Activated CD8-positive, alpha-beta memory T cell treated with anti-CD3 and anti-CD28 coated beads, Interleukin-2, amount 10 ng/mL, durations not matched to agents 7 days and 5 days (primary cell): Measurements from ENCODE around the gene TAS2R1. TPM values are rescaled to one million over a fixed set of nuclear protein-coding genes. Genes with fewer than 3 reads are reported as not detected.

Source experiments
- ATAC-seq: fragments of 150-1000 bp; cut with Tn5 transposase; one replicate; pipeline ENCODE4 v1.10.0; 2021; ENCODE audit warnings: moderate library complexity
- CTCF ChIA-PET: fragments of 350-600 bp; sonication (Branson Sonifier 250); formaldehyde crosslinking; loops from one replicate; lab custom pipeline; 2021; ENCODE audit warnings: antibody characterized with exemption; lab: Charles Lee
- DNase-seq: peaks from one replicate; pipeline ENCODE4 v3.0.0-alpha.2; 2020
- H3K27ac Mint-ChIP-seq: one replicate; pipeline ENCODE4 v1.8.0; 2021; ENCODE audit warnings: mild to moderate bottlenecking, mixed read lengths
- H3K27me3 Mint-ChIP-seq: one replicate; pipeline ENCODE4 v1.8.0; 2021; ENCODE audit warnings: mixed read lengths
- H3K36me3 Mint-ChIP-seq: one replicate; pipeline ENCODE4 v1.8.0; 2021; ENCODE audit warnings: mild to moderate bottlenecking, mixed read lengths
- H3K4me1 Mint-ChIP-seq: one replicate; pipeline ENCODE4 v1.8.0; 2021; ENCODE audit warnings: mixed read lengths
- H3K4me3 Mint-ChIP-seq: one replicate; pipeline ENCODE4 v1.8.0; 2021; ENCODE audit warnings: mild to moderate bottlenecking, moderate library complexity, mixed read lengths
- H3K9me3 Mint-ChIP-seq: one replicate; pipeline ENCODE4 v1.8.0; 2022; ENCODE audit warnings: low read depth, mixed read lengths
- total RNA-seq, 2 experiments: library from RNA; stranded (reverse); gene quantifications; one replicate each; pipeline ENCODE4 v1.2.3, GENCODE V29; 2021

The TAS2R1 gene
- total RNA-seq, 2 experiments from 2014 or later, result not detected

GRCh38 chr5:9589049-9589835 is 40.9 kb downstream of the TAS2R1 start:
- Mint-ChIP-seq H3K27ac (no peak overlapping the region), H3K36me3 (no peaks in the 10 kb centered on the region), H3K4me1 (no peaks in the 10 kb centered on the region), H3K9me3 (no peaks in the 10 kb centered on the region), H3K4me3 (no peak overlapping the region), H3K27me3 (no peaks in the 10 kb centered on the region)
- ATAC-seq (no peak), DNase-seq (no peak)
- CTCF ChIA-PET, result no interaction called here

GRCh38 chr5:9588254-9588653 is 41.9 kb downstream of the TAS2R1 start:
- no peaks in the 10 kb centered on the region for H3K36me3 Mint-ChIP-seq
- H3K27me3 Mint-ChIP-seq, result no peaks in the 10 kb centered on the region
- no peak overlapping the region for H3K27ac Mint-ChIP-seq
- CTCF ChIA-PET, result no interaction called here
- no peaks in the 10 kb centered on the region for H3K4me1 Mint-ChIP-seq
- DNase-seq (no peak), ATAC-seq (no peak)
- H3K4me3 Mint-ChIP-seq, result no peak overlapping the region
- H3K9me3 Mint-ChIP-seq, result no peaks in the 10 kb centered on the region

DNA sequence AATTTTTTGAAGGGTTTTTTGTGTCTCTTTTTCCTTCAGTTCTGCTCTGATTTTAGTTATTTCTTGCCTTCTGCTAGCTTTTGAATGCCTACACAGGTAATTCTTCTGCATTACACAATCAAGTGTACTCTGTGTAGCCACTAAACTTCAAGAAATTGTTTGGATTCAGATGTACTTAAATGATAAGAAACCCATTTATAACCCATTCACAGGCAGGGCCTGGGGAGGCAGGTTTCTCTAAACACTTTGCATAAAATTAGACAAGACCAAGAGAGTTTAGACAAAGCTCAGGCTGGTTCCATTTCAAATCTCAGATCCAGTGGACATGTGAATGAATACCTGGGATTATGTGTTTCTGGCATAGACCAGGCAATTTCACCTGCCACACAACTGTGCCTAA is 43.0 kb downstream of the TAS2R1 start:
- no peaks in the 10 kb centered on the region for H3K4me1 Mint-ChIP-seq

DNA sequence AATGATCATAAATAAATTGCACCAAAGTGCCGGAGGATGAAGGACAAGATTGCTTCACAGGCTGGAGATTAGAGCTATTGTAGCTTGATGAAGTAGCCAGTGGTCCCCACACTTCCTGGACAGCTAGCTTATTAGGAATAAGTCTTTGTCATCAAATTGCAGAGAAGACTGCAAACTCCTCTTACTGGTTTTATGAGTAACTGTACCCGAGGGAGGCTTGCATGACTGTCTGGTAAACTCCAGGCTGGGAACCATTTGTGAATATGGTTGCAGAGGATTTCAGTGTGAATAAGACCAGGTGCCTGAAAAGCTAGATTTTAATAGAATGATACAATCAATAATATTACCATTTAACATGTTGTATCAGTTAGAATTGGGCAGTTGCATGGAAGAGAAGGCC is 47.7 kb downstream of the TAS2R1 start:
- H3K27ac Mint-ChIP-seq, result no peak overlapping the region
- DNase-seq (no peak), ATAC-seq (no peak)
- no peaks in the 10 kb centered on the region for H3K4me1 Mint-ChIP-seq
- no peaks in the 10 kb centered on the region for H3K9me3 Mint-ChIP-seq
- no peaks in the 10 kb centered on the region for H3K27me3 Mint-ChIP-seq
- H3K36me3 Mint-ChIP-seq, result no peaks in the 10 kb centered on the region
- CTCF ChIA-PET, result no interaction called here
- no peak overlapping the region for H3K4me3 Mint-ChIP-seq

More for the DNA sequence above, 43.0 kb downstream of the TAS2R1 start:
- Mint-ChIP-seq H3K36me3 (no peaks in the 10 kb centered on the region), H3K27ac (no peak overlapping the region), H3K4me3 (no peak overlapping the region), H3K27me3 (no peaks in the 10 kb centered on the region), H3K9me3 (no peaks in the 10 kb centered on the region)
- DNase-seq (no peak), ATAC-seq (no peak)
- CTCF ChIA-PET, result no interaction called here

Other genes with a start within 250 kb of the TAS2R1 start
- gene SEMA5A, start 84.3 kb downstream of the TAS2R1 start, total RNA-seq, result under 1 TPM in 1 of 2 experiments, not detected in 1; 0.02 TPM